GM12878 (cell line): ENCODE data around the gene DISC1. TPM values are rescaled to one million over a fixed set of nuclear protein-coding genes. Genes with fewer than 3 reads are reported as not detected.
"Not testable (repeated sequence)": the region's sequence is repeated elsewhere in the genome, so short reads cannot be mapped to it uniquely, and the experiment has no call there.

Experiments
- ATAC-seq: fragments of 200-7000 bp; cut with Tn5 transposase; 3 replicates; pipeline ENCODE4 v1.9.1; 2020; ENCODE audit warnings: mild to moderate bottlenecking, moderate library complexity
- BruUV-seq: library from RNA; stranded (reverse); fragments of 400-500 nt; replicated peaks from 2 replicates; lab custom pipeline; 2021; lab: Mats Ljungman, UMichigan
- CTCF ChIA-PET: fragments of 300-600 bp; sonication (Branson Sonifier 250); formaldehyde crosslinking; extraction: SDS; loops from one replicate; lab custom pipeline; 2021; ENCODE audit warnings: inconsistent platforms; lab: Yijun Ruan, JAX
- POLR2A ChIA-PET: fragments of 350-600 bp; formaldehyde crosslinking; extraction: SDS; loops from one replicate; lab custom pipeline; 2021; ENCODE audit warnings: inconsistent platforms; lab: Charles Lee
- RAD21 ChIA-PET: fragments of 300-600 bp; sonication (Branson Sonifier 250); formaldehyde crosslinking; loops from one replicate; lab custom pipeline; 2023; ENCODE audit warnings: antibody characterized with exemption; ENCODE audit not compliant: unreplicated experiment; lab: Charles Lee
- SMC1A ChIA-PET: fragments of 300-600 bp; sonication (Branson Sonifier 250); formaldehyde crosslinking; loops from one replicate; lab custom pipeline; 2023; ENCODE audit not compliant: unreplicated experiment, uncharacterized antibody; lab: Charles Lee
- DNase-seq: peaks from one replicate; pipeline ENCODE4 v3.0.0-alpha.2; 2011; ENCODE audit warnings: low read depth, low spot score
- FAIRE-seq: peaks from 3 replicates; lab custom pipeline; 2011; peaks lifted over from hg19 to GRCh38; lab: Jason Lieb, UNC
- H2AFZ ChIP-seq: 2 replicates; pipeline ENCODE4 v1.6.0; 2011; ENCODE audit warnings: low read depth, low read length, control low read depth; ENCODE audit not compliant: control insufficient read depth
- H3K27ac ChIP-seq: 2 replicates; pipeline ENCODE4 v1.5.1; 2011; ENCODE audit warnings: control low read depth; ENCODE audit not compliant: control insufficient read depth, insufficient read depth
- H3K27me3 ChIP-seq, 2 experiments: replicated peaks in 1 of 2; 2 replicates each; pipeline versions ENCODE4 v1.6.0 to v1.6.1; 2011; ENCODE audit warnings: low read length in 1 of 2; ENCODE audit not compliant: control insufficient read depth in 2 of 2, insufficient read depth in 2 of 2
- H3K36me3 ChIP-seq, 2 experiments: 2 replicates each; pipeline ENCODE4 v1.5.1; 2011; ENCODE audit warnings: low read length in 1 of 2; ENCODE audit not compliant: control insufficient read depth in 2 of 2, insufficient read depth in 2 of 2
- H3K4me1 ChIP-seq: 2 replicates; pipeline ENCODE4 v1.6.1; 2011; ENCODE audit warnings: mild to moderate bottlenecking, low read length, moderate library complexity, mixed read lengths; ENCODE audit not compliant: control insufficient read depth, insufficient read depth
- H3K4me2 ChIP-seq: 2 replicates; pipeline ENCODE4 v1.6.0; 2011; ENCODE audit warnings: control low read depth; ENCODE audit not compliant: control insufficient read depth, insufficient read depth
- H3K4me3 ChIP-seq: fragments of 200-600 bp; sonication (generic); 2 replicates; pipeline ENCODE4 v1.5.1; 2016
- H3K79me2 ChIP-seq: 2 replicates; pipeline ENCODE4 v1.6.0; 2011; ENCODE audit warnings: low read length; ENCODE audit not compliant: control insufficient read depth, insufficient read depth
- H3K9ac ChIP-seq: 2 replicates; pipeline ENCODE4 v1.8.0; 2011; ENCODE audit warnings: low read length, control low read depth, mixed read lengths; ENCODE audit not compliant: control insufficient read depth, insufficient read depth
- H3K9me3 ChIP-seq: replicated peaks from 3 replicates; pipeline ENCODE4 v1.5.1; 2011; ENCODE audit warnings: mild to moderate bottlenecking, low read length; ENCODE audit not compliant: control insufficient read depth, insufficient read depth
- H4K20me1 ChIP-seq: 2 replicates; pipeline ENCODE4 v1.6.0; 2011; ENCODE audit not compliant: control insufficient read depth, insufficient read depth
- BMI1 ChIP-seq: fragments of 450-650 bp; IDR thresholded peaks from 2 replicates; pipeline ENCODE4 v1.6.1; 2016; ENCODE audit warnings: mild to moderate bottlenecking, moderate library complexity, borderline replicate concordance
- CHD4 ChIP-seq: fragments of 200-600 bp; sonication (generic); IDR thresholded peaks from 2 replicates; pipeline ENCODE4 v1.6.1; 2016; ENCODE audit warnings: mild to moderate bottlenecking
- FOS ChIP-seq: IDR thresholded peaks from 3 replicates; pipeline ENCODE4 v1.6.1; 2011; ENCODE audit warnings: borderline replicate concordance; ENCODE audit not compliant: insufficient read length; ENCODE audit errors: extremely low read depth
- SP1 ChIP-seq: IDR thresholded peaks from one replicate; pipeline ENCODE4 v1.6.1; 2011; ENCODE audit warnings: low read depth, low read length
- ZZZ3 ChIP-seq: IDR thresholded peaks from 2 replicates; pipeline ENCODE4 v1.6.1; 2011; ENCODE audit warnings: low read depth; ENCODE audit not compliant: control insufficient read depth, insufficient read length
- WGBS: methylation state at CpG from one replicate; pipeline ENCODE4 v1.1.6; 2016; ENCODE audit warnings: low lambda C conversion rate; ENCODE audit not compliant: insufficient replicate concordance, insufficient coverage; ENCODE audit errors: missing lambda C conversion rate; 5-methylcytosine and 5-hydroxymethylcytosine counted together
- in situ Hi-C: fragments of 300-500 bp; cut with MboI; formaldehyde crosslinking; loops from 9 replicates; pipeline ENCODE4 v1.14.3; 2018; ENCODE audit warnings: mixed read lengths
- intact Hi-C: fragments of 100-400 bp; cut with micrococcal nuclease; formaldehyde crosslinking; loops from one replicate; pipeline ENCODE4 v1.14.2; 2022; ENCODE audit not compliant: unreplicated experiment
- polyA plus RNA-seq, 11 experiments: library from polyadenylated mRNA; depleted of rRNA in 4 of 11; unstranded in 6 of 11; stranded (reverse) in 5 of 11; fragments of >200 nt; fragmentation: Nextera tagmentation in 4 of 11; fragmentation: Illumina TruSeq in 1 of 11; extraction: Ambion mirVana in 4 of 11; extraction: Trizol in 1 of 11; gene quantifications; 1 replicate in 1 of 11; 2 replicates in 10 of 11; pipeline versions ENCODE4 v1.2.1 to v1.2.3, GENCODE V29; 2011 to 2016; ENCODE audit warnings: inconsistent platforms in 2 of 11, missing spikeins in 2 of 11, low read depth in 1 of 11
- total RNA-seq, 4 experiments: library from RNA; depleted of rRNA in 3 of 4; stranded (reverse); fragments of >200 nt in 3 of 4; fragmentation: Illumina TruSeq in 1 of 4; extraction: Trizol in 1 of 4; gene quantifications; 2 replicates each; pipeline versions ENCODE4 v1.2.1 to v1.2.3, GENCODE V29; 2013 to 2021
- TF ChIP-seq, protein P1 (sequence below): IDR thresholded peaks from 2 replicates; pipeline ENCODE4 v1.6.1; 2012; ENCODE audit warnings: low read depth, low read length, improper control_type of control experiment

Gene DISC1
- total and polyA plus RNA-seq, 10 of the 15 experiments (the other 5 are each of a cell fraction or from before 2014, with no cell fraction given): 0.05 to 0.72 (median 0.19) TPM; not detected in 1

DNA sequence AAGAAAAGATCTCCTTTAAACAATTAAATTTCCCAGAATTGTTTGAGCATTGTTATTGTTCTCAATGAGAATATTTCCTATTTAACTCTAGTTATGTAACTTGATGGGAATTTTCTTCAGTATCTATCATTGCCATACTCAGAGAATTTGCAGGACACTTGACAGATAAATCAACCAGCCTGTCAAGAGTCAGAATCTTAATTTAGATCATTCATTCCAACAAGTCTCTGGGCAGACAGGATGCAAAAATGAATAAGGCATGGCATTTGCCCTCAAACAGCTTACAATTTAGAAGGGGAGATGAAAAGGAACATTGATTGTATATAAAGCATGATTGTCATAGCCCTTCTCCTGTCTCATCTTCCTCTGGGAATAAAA is 7.3 kb upstream of the DISC1 start:
- intact Hi-C loops: no loop called here
- Histone ChIP-seq H3K9ac (no peak overlapping the region), H3K4me2 (no peak overlapping the region), H3K4me1 (peaks cover 5% of the 10 kb centered on the region; the same call in 1 of the 2 replicates), H3K36me3 (no peaks in the 10 kb centered on the region), H3K79me2 (no peaks in the 10 kb centered on the region), H2AFZ (no peak overlapping the region), H3K27ac (no peak overlapping the region), H4K20me1 (no peaks in the 10 kb centered on the region), H3K27me3 (0 out of 4 replicates have a peak, but pooled peaks cover 0 to 2% of the 10 kb centered on the region in 2 experiments), H3K4me3 (no peak overlapping the region), H3K9me3 (peaks cover 8% of the 10 kb centered on the region; the same call in 2 of the 3 replicates)
- TF ChIP-seq, protein P1, sequence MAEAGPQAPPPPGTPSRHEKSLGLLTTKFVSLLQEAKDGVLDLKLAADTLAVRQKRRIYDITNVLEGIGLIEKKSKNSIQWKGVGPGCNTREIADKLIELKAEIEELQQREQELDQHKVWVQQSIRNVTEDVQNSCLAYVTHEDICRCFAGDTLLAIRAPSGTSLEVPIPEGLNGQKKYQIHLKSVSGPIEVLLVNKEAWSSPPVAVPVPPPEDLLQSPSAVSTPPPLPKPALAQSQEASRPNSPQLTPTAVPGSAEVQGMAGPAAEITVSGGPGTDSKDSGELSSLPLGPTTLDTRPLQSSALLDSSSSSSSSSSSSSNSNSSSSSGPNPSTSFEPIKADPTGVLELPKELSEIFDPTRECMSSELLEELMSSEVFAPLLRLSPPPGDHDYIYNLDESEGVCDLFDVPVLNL: no peak
- TF ChIP-seq CHD4 (no peak), ZZZ3 (no peak), SP1 (no peak), FOS (no peak), BMI1 (no peak)
- ChIA-PET POLR2A (no interaction called here), SMC1A (no interaction called here), RAD21 (no interaction called here), CTCF (no interaction called here)
- no TSS peak for BruUV-seq
- in situ Hi-C loops: no loop called here
- ATAC-seq (no peak), FAIRE-seq (no peak), DNase-seq (no peak)

DNA sequence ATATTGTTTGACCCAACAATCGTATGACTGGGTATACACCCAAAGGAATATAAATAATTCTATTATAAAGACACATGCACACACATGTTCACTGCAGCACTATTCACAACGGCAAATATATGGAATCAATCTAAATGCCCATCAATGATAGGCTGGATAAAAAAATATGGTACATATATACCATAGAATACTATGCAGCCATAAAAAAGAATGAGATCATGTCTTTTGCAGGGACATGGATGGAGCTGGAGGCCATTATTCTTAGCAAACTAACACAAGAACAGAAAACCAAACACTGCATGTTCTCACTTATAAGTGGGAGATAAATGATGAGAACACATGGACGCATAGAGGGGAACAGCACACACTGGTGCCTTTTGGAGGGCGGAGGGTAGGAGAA is 1.5 kb upstream of the DISC1 start:
- POLR2A ChIA-PET, SMC1A ChIA-PET, CTCF ChIA-PET, H3K79me2 ChIP-seq, H3K9ac ChIP-seq, in situ Hi-C loops, DNase-seq, H4K20me1 ChIP-seq, H3K4me3 ChIP-seq, H3K36me3 ChIP-seq, H2AFZ ChIP-seq, intact Hi-C loops, H3K27ac ChIP-seq, RAD21 ChIA-PET, H3K4me2 ChIP-seq, FAIRE-seq, H3K27me3 ChIP-seq, H3K9me3 ChIP-seq, ATAC-seq, H3K4me1 ChIP-seq, BruUV-seq: not testable (repeated sequence)
- 87% methylated on average over 4 of the region's 4 CpGs for WGBS
